Trophoblast cell (in vitro differentiated cells and primary cell): ENCODE data around the gene BPIFB3.

ENCODE experiments used
- DNase-seq, 2 donors: peaks; one replicate each; pipeline ENCODE4 v3.0.0-alpha.2; 2016
- H2AFZ ChIP-seq: 2 replicates; pipeline ENCODE4 v1.6.1; 2013; ENCODE audit warnings: low read length, moderate library complexity, mild to moderate bottlenecking; ENCODE audit not compliant: insufficient read depth, poor library complexity
- H2AK5ac ChIP-seq: 2 replicates; pipeline ENCODE4 v1.6.1; 2013; ENCODE audit warnings: mild to moderate bottlenecking, low read length
- H2BK120ac ChIP-seq: 2 replicates; pipeline ENCODE4 v1.6.1; 2013; ENCODE audit warnings: low read length, mild to moderate bottlenecking, moderate library complexity; ENCODE audit not compliant: insufficient read depth, poor library complexity
- H2BK12ac ChIP-seq: 2 replicates; pipeline ENCODE4 v1.6.1; 2013; ENCODE audit warnings: mild to moderate bottlenecking, low read length, moderate library complexity
- H2BK5ac ChIP-seq: 2 replicates; pipeline ENCODE4 v1.6.1; 2013; ENCODE audit warnings: low read length, low read depth, moderate library complexity, mild to moderate bottlenecking; ENCODE audit not compliant: poor library complexity
- H3K14ac ChIP-seq: 2 replicates; pipeline ENCODE4 v1.6.1; 2013; ENCODE audit warnings: mild to moderate bottlenecking, low read length
- H3K18ac ChIP-seq: 2 replicates; pipeline ENCODE4 v1.6.1; 2013; ENCODE audit warnings: mild to moderate bottlenecking, low read length
- H3K23ac ChIP-seq: 2 replicates; pipeline ENCODE4 v1.6.1; 2013; ENCODE audit warnings: low read length
- H3K27ac ChIP-seq: 2 replicates; pipeline ENCODE4 v1.5.1; 2013; ENCODE audit warnings: low read depth, mild to moderate bottlenecking, inconsistent platforms, low read length, moderate library complexity
- H3K27me3 ChIP-seq: 2 replicates; pipeline ENCODE4 v1.6.1; 2013; ENCODE audit warnings: inconsistent platforms, mild to moderate bottlenecking, low read length, moderate library complexity; ENCODE audit not compliant: insufficient read depth
- H3K36me3 ChIP-seq, 2 experiments: 1 replicate in 1 of 2; 2 replicates in 1 of 2; pipeline ENCODE4 v1.6.1; 2013; ENCODE audit warnings: low read length in 2 of 2, mild to moderate bottlenecking in 2 of 2, moderate library complexity in 1 of 2; ENCODE audit not compliant: insufficient read depth in 2 of 2, control insufficient read depth in 1 of 2
- H3K4ac ChIP-seq: 2 replicates; pipeline ENCODE4 v1.6.1; 2013; ENCODE audit warnings: low read depth, mild to moderate bottlenecking, low read length, moderate library complexity
- H3K4me1 ChIP-seq, 2 experiments: 1 replicate in 1 of 2; 2 replicates in 1 of 2; pipeline ENCODE4 v1.6.1; 2013; ENCODE audit warnings: low read length in 2 of 2, mild to moderate bottlenecking in 2 of 2, moderate library complexity in 1 of 2; ENCODE audit not compliant: insufficient read depth in 2 of 2, control insufficient read depth in 1 of 2
- H3K4me2 ChIP-seq: 2 replicates; pipeline ENCODE4 v1.6.1; 2013; ENCODE audit warnings: inconsistent platforms, mild to moderate bottlenecking, low read length, moderate library complexity
- H3K4me3 ChIP-seq: 2 replicates; pipeline ENCODE4 v1.5.1; 2013; ENCODE audit warnings: mild to moderate bottlenecking, low read depth, low read length, inconsistent platforms
- H3K79me1 ChIP-seq: one replicate; pipeline ENCODE4 v1.6.1; 2013; ENCODE audit warnings: low read length
- H3K79me2 ChIP-seq: 2 replicates; pipeline ENCODE4 v1.6.1; 2013; ENCODE audit warnings: low read length, mild to moderate bottlenecking; ENCODE audit not compliant: control insufficient read depth, insufficient read depth, poor library complexity
- H3K9ac ChIP-seq: 2 replicates; pipeline ENCODE4 v1.6.1; 2013; ENCODE audit warnings: mild to moderate bottlenecking, low read length
- H3K9me3 ChIP-seq: 2 replicates; pipeline ENCODE4 v1.6.1; 2013; ENCODE audit warnings: low read depth, mild to moderate bottlenecking, control low read depth, inconsistent platforms, low read length; ENCODE audit not compliant: insufficient read depth
- H4K12ac ChIP-seq: 2 replicates; pipeline ENCODE4 v1.6.1; 2013; ENCODE audit warnings: low read depth, mild to moderate bottlenecking, low read length, moderate library complexity
- H4K8ac ChIP-seq: 2 replicates; pipeline ENCODE4 v1.6.1; 2013; ENCODE audit warnings: low read depth, mild to moderate bottlenecking, low read length, moderate library complexity
- H4K91ac ChIP-seq: one replicate; pipeline ENCODE4 v1.6.1; 2013; ENCODE audit warnings: low read depth, mild to moderate bottlenecking, low read length, moderate library complexity
- WGBS: extraction: QIAGEN DNeasy Blood & Tissue Kit; methylation state at CpG from one replicate; pipeline ENCODE4 v1.1.7; 2013; ENCODE audit warnings: missing lambda C conversion rate; ENCODE audit not compliant: insufficient read length, insufficient coverage; ENCODE audit errors: extremely low coverage; 5-methylcytosine and 5-hydroxymethylcytosine counted together

The BPIFB3 gene

GRCh38 chr20:33023439-33024242, 30.1 kb upstream of the BPIFB3 start:
- Histone ChIP-seq H3K27me3 (no peaks in the 10 kb centered on the region), H2BK12ac (no peak overlapping the region), H3K4me3 (no peak overlapping the region), H4K91ac (no peak overlapping the region), H3K14ac (no peak overlapping the region), H3K4me1 (no peaks in the 10 kb centered on the region), H2BK5ac (no peak overlapping the region), H3K23ac (no peak overlapping the region), H3K18ac (no peak overlapping the region), H3K9ac (no peak overlapping the region), H3K36me3 (no peaks in the 10 kb centered on the region), H3K4me2 (no peak overlapping the region), H3K79me1 (no peaks in the 10 kb centered on the region), H3K4ac (no peak overlapping the region), H4K8ac (no peak overlapping the region), H2AFZ (no peak overlapping the region), H4K12ac (no peak overlapping the region), H3K79me2 (no peaks in the 10 kb centered on the region), H2AK5ac (no peak overlapping the region), H2BK120ac (no peak overlapping the region), H3K9me3 (no peaks in the 10 kb centered on the region), H3K27ac (no peak overlapping the region)
- no CpG with 5 or more reads among the region's 6 CpGs for WGBS
- DNase-seq: no peak

- Histone ChIP-seq H2AFZ (no peak overlapping the region), H3K4ac (no peak overlapping the region), H3K79me1 (no peaks in the 10 kb centered on the region), H3K9me3 (no peaks in the 10 kb centered on the region), H3K27me3 (no peaks in the 10 kb centered on the region), H4K12ac (no peak overlapping the region), H3K14ac (no peak overlapping the region), H4K91ac (no peak overlapping the region), H3K4me1 (no peaks in the 10 kb centered on the region), H2BK5ac (no peak overlapping the region), H4K8ac (no peak overlapping the region), H3K27ac (no peak overlapping the region), H2BK12ac (no peak overlapping the region), H3K4me2 (no peak overlapping the region), H2AK5ac (no peak overlapping the region), H3K9ac (no peak overlapping the region), H3K4me3 (no peak overlapping the region), H3K36me3 (no peaks in the 10 kb centered on the region), H3K18ac (no peak overlapping the region), H3K23ac (no peak overlapping the region), H3K79me2 (no peaks in the 10 kb centered on the region), H2BK120ac (no peak overlapping the region)
- no peak for DNase-seq
- no CpG with 5 or more reads among the region's 1 CpG for WGBS
Measured at GRCh38 chr20:33024243-33024560, 29.5 kb upstream of the BPIFB3 start.

DNA sequence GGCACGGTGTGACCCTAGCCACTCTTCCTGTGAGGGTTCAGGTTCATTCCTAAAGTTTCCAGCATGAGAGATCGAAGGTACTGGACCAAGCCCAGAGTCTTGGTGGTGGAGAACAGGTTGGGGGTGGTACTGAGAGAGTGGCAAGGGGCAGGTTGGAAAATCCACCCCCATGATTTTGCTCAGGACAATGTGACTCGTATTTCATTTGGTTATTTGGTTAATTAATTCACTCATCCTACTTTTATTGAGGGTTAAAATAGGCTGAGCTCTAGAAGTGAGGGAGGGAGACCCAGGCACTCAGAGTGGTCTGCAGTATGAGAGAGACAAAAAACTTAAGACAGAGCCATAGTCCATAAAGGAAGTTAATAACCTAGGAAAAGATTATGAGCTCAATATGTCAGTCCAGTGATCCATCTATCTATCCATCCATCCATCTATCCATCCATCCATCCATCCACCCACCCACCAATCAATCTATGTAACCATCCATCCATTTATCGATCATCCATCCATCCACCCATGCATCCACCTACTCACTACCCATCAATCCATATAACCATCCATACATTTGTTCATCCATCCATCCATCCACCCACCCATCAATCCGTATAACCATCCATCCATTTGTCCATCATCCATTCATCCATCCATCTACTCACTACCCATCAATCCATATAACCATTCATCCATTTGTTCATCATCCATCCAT, 28.9 kb upstream of the BPIFB3 start:
- H3K9me3 ChIP-seq: no peaks in the 10 kb centered on the region
- no peaks in the 10 kb centered on the region for H3K4me1 ChIP-seq
- no peaks in the 10 kb centered on the region for H3K36me3 ChIP-seq
- no peak overlapping the region for H3K9ac ChIP-seq
- H2AK5ac ChIP-seq: no peak overlapping the region
- H4K12ac ChIP-seq: no peak overlapping the region
- WGBS: 100% methylated on average over 2 of the region's 5 CpGs
- H3K4me3 ChIP-seq: no peak overlapping the region
- H3K14ac ChIP-seq: no peak overlapping the region
- H3K79me2 ChIP-seq: no peaks in the 10 kb centered on the region
- no peak overlapping the region for H2BK120ac ChIP-seq
- no peaks in the 10 kb centered on the region for H3K27me3 ChIP-seq
- no peak overlapping the region for H3K18ac ChIP-seq
- H4K8ac ChIP-seq: no peak overlapping the region
- DNase-seq: no peak
- no peak overlapping the region for H2BK12ac ChIP-seq
- no peak overlapping the region for H3K4ac ChIP-seq
- no peak overlapping the region for H3K23ac ChIP-seq
- no peak overlapping the region for H2AFZ ChIP-seq
- H3K27ac ChIP-seq: no peak overlapping the region
- H2BK5ac ChIP-seq: no peak overlapping the region
- H4K91ac ChIP-seq: no peak overlapping the region
- no peaks in the 10 kb centered on the region for H3K79me1 ChIP-seq
- H3K4me2 ChIP-seq: no peak overlapping the region

DNA sequence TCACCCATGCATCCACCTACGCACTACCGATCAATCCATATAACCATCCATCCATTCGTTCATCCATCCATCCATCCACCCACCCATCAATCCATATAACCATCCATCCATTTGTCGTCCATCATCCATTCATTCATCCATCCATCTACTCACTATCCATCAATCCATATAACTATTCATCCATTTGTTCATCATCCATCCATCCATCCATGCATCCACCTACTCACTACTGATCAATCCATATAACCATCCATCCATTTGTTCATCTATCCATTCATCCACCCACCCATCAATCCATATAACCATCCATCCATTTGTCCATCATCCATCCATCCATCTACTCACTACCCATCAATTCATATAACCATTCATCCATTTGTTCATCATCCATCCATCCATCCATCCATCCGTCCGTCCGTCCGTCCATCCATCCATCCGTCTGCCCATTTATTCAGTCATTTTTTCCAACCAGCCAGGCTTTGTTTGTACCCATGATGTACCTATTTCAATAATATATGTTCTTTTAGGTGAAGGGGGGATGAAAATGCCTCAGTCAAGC, 28.3 kb upstream of the BPIFB3 start:
- H3K36me3 ChIP-seq: no peaks in the 10 kb centered on the region
- H2BK12ac ChIP-seq: no peak overlapping the region
- H3K4me1 ChIP-seq: no peaks in the 10 kb centered on the region
- no peaks in the 10 kb centered on the region for H3K9me3 ChIP-seq
- 96% methylated on average over 9 of the region's 9 CpGs for WGBS
- H3K79me2 ChIP-seq: no peaks in the 10 kb centered on the region
- H2AK5ac ChIP-seq: no peak overlapping the region
- no peak overlapping the region for H4K12ac ChIP-seq
- H3K23ac ChIP-seq: no peak overlapping the region
- H2AFZ ChIP-seq: no peak overlapping the region
- H4K91ac ChIP-seq: no peak overlapping the region
- H3K9ac ChIP-seq: no peak overlapping the region
- H3K4me3 ChIP-seq: no peak overlapping the region
- no peaks in the 10 kb centered on the region for H3K27me3 ChIP-seq
- H2BK5ac ChIP-seq: no peak overlapping the region
- no peak overlapping the region for H3K18ac ChIP-seq
- H2BK120ac ChIP-seq: no peak overlapping the region
- DNase-seq: no peak
- no peak overlapping the region for H4K8ac ChIP-seq
- H3K4me2 ChIP-seq: no peak overlapping the region
- no peak overlapping the region for H3K14ac ChIP-seq
- no peak overlapping the region for H3K4ac ChIP-seq
- no peak overlapping the region for H3K27ac ChIP-seq
- H3K79me1 ChIP-seq: no peaks in the 10 kb centered on the region
